GM23248 (cell line): Measurements from ENCODE around the gene ZBTB42. TPM values are rescaled to one million over a fixed set of nuclear protein-coding genes. Genes with fewer than 3 reads are reported as not detected.

ENCODE experiments used
- DNase-seq: peaks from one replicate; pipeline ENCODE4 v3.0.0-alpha.2; 2015
- H2AFZ ChIP-seq: fragments of 200-600 bp; sonication (generic); 2 replicates; pipeline ENCODE4 v1.6.1; 2016; ENCODE audit warnings: antibody characterized with exemption
- H3F3A ChIP-seq: fragments of 200-600 bp; sonication (generic); 2 replicates; pipeline ENCODE4 v1.6.1; 2016; ENCODE audit warnings: mild to moderate bottlenecking, antibody characterized with exemption, mixed run types; ENCODE audit not compliant: insufficient read depth
- H3K27ac ChIP-seq: fragments of 200-600 bp; sonication (generic); 2 replicates; pipeline ENCODE4 v1.5.1; 2016; ENCODE audit warnings: mild to moderate bottlenecking
- H3K27me3 ChIP-seq: fragments of 200-600 bp; sonication (generic); replicated peaks from 2 replicates; pipeline ENCODE4 v1.6.1; 2016; ENCODE audit warnings: mild to moderate bottlenecking; ENCODE audit not compliant: insufficient read depth
- H3K36me3 ChIP-seq: fragments of 200-600 bp; sonication (generic); 2 replicates; pipeline ENCODE4 v1.6.1; 2016; ENCODE audit warnings: low read depth, mild to moderate bottlenecking
- H3K4me1 ChIP-seq: fragments of 200-600 bp; sonication (generic); 2 replicates; pipeline ENCODE4 v1.6.1; 2016; ENCODE audit warnings: mild to moderate bottlenecking; ENCODE audit not compliant: insufficient read depth
- H3K4me2 ChIP-seq: fragments of 200-600 bp; sonication (generic); one replicate; pipeline ENCODE4 v1.6.1; 2016; ENCODE audit warnings: mild to moderate bottlenecking; ENCODE audit not compliant: unreplicated experiment
- H3K4me3 ChIP-seq: fragments of 200-600 bp; sonication (generic); 2 replicates; pipeline ENCODE4 v1.5.1; 2016; ENCODE audit warnings: mild to moderate bottlenecking
- H3K79me2 ChIP-seq: fragments of 200-600 bp; sonication (generic); 2 replicates; pipeline ENCODE4 v1.6.1; 2016; ENCODE audit warnings: mild to moderate bottlenecking; ENCODE audit not compliant: insufficient read depth
- H3K9ac ChIP-seq: fragments of 200-600 bp; sonication (generic); 2 replicates; pipeline ENCODE4 v1.6.1; 2016; ENCODE audit warnings: mild to moderate bottlenecking
- H3K9me2 ChIP-seq: fragments of 200-600 bp; sonication (generic); 2 replicates; pipeline ENCODE4 v1.6.1; 2016; ENCODE audit warnings: mixed run types, mild to moderate bottlenecking, moderate library complexity; ENCODE audit not compliant: insufficient read depth
- H3K9me3 ChIP-seq: fragments of 200-600 bp; sonication (generic); one replicate; pipeline ENCODE4 v1.6.1; 2017; ENCODE audit warnings: low read depth
- H4K20me1 ChIP-seq: fragments of 200-600 bp; sonication (generic); 2 replicates; pipeline ENCODE4 v1.6.0; 2016; ENCODE audit not compliant: insufficient read depth
- EZH2 ChIP-seq: fragments of 200-600 bp; sonication (generic); IDR thresholded peaks from 2 replicates; pipeline ENCODE4 v1.6.1; 2018; ENCODE audit warnings: antibody characterized with exemption, mild to moderate bottlenecking; ENCODE audit not compliant: insufficient read depth, poor library complexity, severe bottlenecking
- EZH2phosphoT487 ChIP-seq: fragments of 200-600 bp; sonication (generic); IDR thresholded peaks from 2 replicates; pipeline ENCODE4 v1.6.1; 2018; ENCODE audit warnings: antibody characterized with exemption, moderate library complexity, mild to moderate bottlenecking, low read depth; ENCODE audit not compliant: insufficient read depth
- WGBS, 2 experiments: methylation state at CpG; one replicate each; pipeline ENCODE4 v1.1.6; 2015 to 2017; ENCODE audit warnings: low lambda C conversion rate in 2 of 2, low coverage in 1 of 2; ENCODE audit errors: missing lambda C conversion rate in 2 of 2; 5-methylcytosine and 5-hydroxymethylcytosine counted together
- in situ Hi-C: fragments of 300-500 bp; cut with MboI; formaldehyde crosslinking; loops from 2 replicates; pipeline ENCODE4 v1.15.0; 2020
- polyA plus RNA-seq: library from polyadenylated mRNA; unstranded; fragments of >200 nt; fragmentation: Nextera tagmentation; extraction: Ambion mirVana; gene quantifications from 2 replicates; pipeline ENCODE4 v1.2.1, GENCODE V29; 2016
- total RNA-seq: library from RNA; depleted of rRNA; stranded (reverse); fragments of >200 nt; shearing (Covaris generic); gene quantifications from 2 replicates; pipeline ENCODE4 v1.2.3, GENCODE V29; 2014

Gene ZBTB42
- total and polyA plus RNA-seq, 2 experiments from 2014 or later: 0.56 to 2.4 TPM

GRCh38 chr14:104841730-104842129 lies 40.8 kb downstream of the ZBTB42 start:
- H3F3A ChIP-seq: no peaks in the 10 kb centered on the region
- 85% methylated on average over 1 of the region's 1 CpG for WGBS, 2 experiments
- no peak overlapping the region for H2AFZ ChIP-seq
- H3K9me3 ChIP-seq: no peaks in the 10 kb centered on the region
- H3K4me3 ChIP-seq: no peak overlapping the region
- H3K27ac ChIP-seq: no peak overlapping the region
- no peaks in the 10 kb centered on the region for H3K9me2 ChIP-seq
- H3K36me3 ChIP-seq: no peaks in the 10 kb centered on the region
- no peaks in the 10 kb centered on the region for H3K79me2 ChIP-seq
- DNase-seq: no peak
- H4K20me1 ChIP-seq: no peaks in the 10 kb centered on the region
- no peak overlapping the region for H3K9ac ChIP-seq
- in situ Hi-C loops: no loop called here
- peaks cover 29% of the 10 kb centered on the region for H3K27me3 ChIP-seq
- TF ChIP-seq EZH2: no peak
- no peak for TF ChIP-seq EZH2phosphoT487
- H3K4me1 ChIP-seq: peaks cover 6% of the 10 kb centered on the region; the same call in 1 of the 2 replicates
- H3K4me2 ChIP-seq: no peak overlapping the region

GRCh38 chr14:104843006-104843405 lies 42.1 kb downstream of the ZBTB42 start:
- H3K4me3 ChIP-seq: peak overlapping the region; percentile 59; the same call in 1 of the 2 replicates
- H3K27me3 ChIP-seq: peaks cover 29% of the 10 kb centered on the region
- no peaks in the 10 kb centered on the region for H3K79me2 ChIP-seq
- H3K4me1 ChIP-seq: peaks cover 6% of the 10 kb centered on the region; the same call in 1 of the 2 replicates
- H3K9ac ChIP-seq: no peak overlapping the region
- H3K9me3 ChIP-seq: no peaks in the 10 kb centered on the region
- no peak overlapping the region for H2AFZ ChIP-seq
- in situ Hi-C loops: no loop called here
- TF ChIP-seq EZH2 (no peak), EZH2phosphoT487 (no peak)
- DNase-seq: no peak
- no peaks in the 10 kb centered on the region for H3F3A ChIP-seq
- H3K27ac ChIP-seq: no peak overlapping the region
- no peaks in the 10 kb centered on the region for H3K36me3 ChIP-seq
- H4K20me1 ChIP-seq: no peaks in the 10 kb centered on the region
- peak overlapping the region; percentile 22 for H3K4me2 ChIP-seq
- no peaks in the 10 kb centered on the region for H3K9me2 ChIP-seq
- 38 to 41% methylated on average over 12 to 13 of the region's 13 CpGs for WGBS, 2 experiments

- in situ Hi-C loops: no loop called here
- TF ChIP-seq EZH2phosphoT487: no peak
- peak; percentile 89 for TF ChIP-seq EZH2
- peak; percentile 47 for DNase-seq
- Histone ChIP-seq H4K20me1 (no peaks in the 10 kb centered on the region), H3K9me3 (no peaks in the 10 kb centered on the region), H3K4me3 (peak overlapping the region; percentile 59), H3K27ac (no peak overlapping the region), H3K79me2 (no peaks in the 10 kb centered on the region), H3K4me2 (peak overlapping the region; percentile 22), H2AFZ (0 out of 2 replicates have a peak overlapping the region, but pooled peaks have one; percentile 10), H3K27me3 (peaks cover 29% of the 10 kb centered on the region), H3K9me2 (no peaks in the 10 kb centered on the region), H3F3A (no peaks in the 10 kb centered on the region), H3K9ac (no peak overlapping the region), H3K4me1 (peaks cover 6% of the 10 kb centered on the region; the same call in 1 of the 2 replicates), H3K36me3 (no peaks in the 10 kb centered on the region)
- WGBS, 2 experiments: 2 to 3% methylated on average over 53 to 69 of the region's 69 CpGs
Observed at GRCh38 chr14:104843442-104844305, 42.8 kb downstream of the ZBTB42 start.

GRCh38 chr14:104844306-104845032 lies 43.6 kb downstream of the ZBTB42 start:
- in situ Hi-C loops: no loop called here
- 5 to 7% methylated on average over 23 to 25 of the region's 27 CpGs for WGBS, 2 experiments
- Histone ChIP-seq H3K36me3 (no peaks in the 10 kb centered on the region), H3K4me2 (peak overlapping the region; percentile 22), H4K20me1 (no peaks in the 10 kb centered on the region), H3K27ac (no peak overlapping the region), H2AFZ (no peak overlapping the region), H3K9me2 (no peaks in the 10 kb centered on the region), H3K4me3 (peak overlapping the region; percentile 59), H3K9ac (no peak overlapping the region), H3K79me2 (no peaks in the 10 kb centered on the region), H3F3A (no peaks in the 10 kb centered on the region), H3K4me1 (peaks cover 6% of the 10 kb centered on the region; the same call in 1 of the 2 replicates), H3K27me3 (peaks cover 29% of the 10 kb centered on the region), H3K9me3 (no peaks in the 10 kb centered on the region)
- DNase-seq: peak; percentile 26
- TF ChIP-seq EZH2phosphoT487 (no peak), EZH2 (no peak)
